H1 (cell line): ENCODE data around the gene PRIMA1. TPM values are rescaled to one million over a fixed set of nuclear protein-coding genes. Genes with fewer than 3 reads are reported as not detected.

Experiments used
- CTCF ChIA-PET: fragments of 300-600 bp; sonication (Branson Sonifier 250); formaldehyde crosslinking; loops from one replicate; lab custom pipeline; 2021; ENCODE audit not compliant: partially characterized antibody; lab: Charles Lee
- POLR2A ChIA-PET: fragments of 300-600 bp; sonication (Branson Sonifier 250); formaldehyde crosslinking; loops from one replicate; lab custom pipeline; 2021; ENCODE audit warnings: inconsistent platforms; ENCODE audit not compliant: partially characterized antibody; lab: Charles Lee
- DNase-seq, 2 experiments: peaks; one replicate each; pipeline versions ENCODE4 v3.0.0 to v3.0.0-alpha.2; 2010 to 2022; ENCODE audit warnings: low spot score in 2 of 2, low read depth in 1 of 2, mixed read lengths in 1 of 2
- FAIRE-seq: peaks from 2 replicates; lab custom pipeline; 2011; peaks lifted over from hg19 to GRCh38; lab: Jason Lieb, UNC
- H2AFZ ChIP-seq: 2 replicates; pipeline ENCODE4 v1.8.1; 2012; ENCODE audit warnings: low read length, inconsistent platforms
- H2AK5ac ChIP-seq: 2 replicates; pipeline ENCODE4 v1.6.1; 2013; ENCODE audit warnings: low read depth, low read length
- H2BK120ac ChIP-seq: replicated peaks from 2 replicates; pipeline ENCODE3; 2013; ENCODE audit warnings: low read depth, low read length, inconsistent platforms
- H2BK12ac ChIP-seq: 2 replicates; pipeline ENCODE4 v1.6.1; 2013; ENCODE audit warnings: low read depth, low read length
- H2BK15ac ChIP-seq: 2 replicates; pipeline ENCODE4 v1.6.1; 2013; ENCODE audit warnings: low read length
- H2BK20ac ChIP-seq: 2 replicates; pipeline ENCODE4 v1.6.1; 2013; ENCODE audit warnings: low read length
- H2BK5ac ChIP-seq: 2 replicates; pipeline ENCODE4 v1.6.1; 2013; ENCODE audit warnings: low read depth, low read length
- H3K14ac ChIP-seq: 2 replicates; pipeline ENCODE4 v1.6.1; 2013; ENCODE audit warnings: inconsistent platforms; ENCODE audit not compliant: insufficient read length
- H3K18ac ChIP-seq: 2 replicates; pipeline ENCODE4 v1.6.1; 2013; ENCODE audit warnings: low read length; ENCODE audit errors: extremely low read depth
- H3K23ac ChIP-seq: 2 replicates; pipeline ENCODE4 v1.6.1; 2013; ENCODE audit warnings: inconsistent platforms; ENCODE audit not compliant: insufficient read length
- H3K23me2 ChIP-seq: 2 replicates; pipeline ENCODE4 v1.6.1; 2013; ENCODE audit warnings: low read depth, low read length
- H3K27ac ChIP-seq: 2 replicates; pipeline ENCODE4 v1.6.1; 2011; ENCODE audit warnings: low read depth, low read length, inconsistent platforms
- H3K27me3 ChIP-seq, 4 experiments: replicated peaks in 1 of 4; 1 replicate in 1 of 4; 2 replicates in 3 of 4; pipeline versions ENCODE4 v1.6.1 to v1.8.1; 2011 to 2013; ENCODE audit warnings: low read length in 3 of 4, mild to moderate bottlenecking in 3 of 4, inconsistent platforms in 2 of 4, mixed read lengths in 2 of 4, moderate library complexity in 1 of 4; ENCODE audit not compliant: control insufficient read depth in 3 of 4, insufficient read depth in 3 of 4; ENCODE audit errors: extremely low read depth in 1 of 4
- H3K36me3 ChIP-seq, 4 experiments: 2 replicates each; pipeline versions ENCODE4 v1.6.1 to v1.8.1; 2011 to 2013; ENCODE audit warnings: mild to moderate bottlenecking in 4 of 4, low read length in 3 of 4, moderate library complexity in 2 of 4, control low read depth in 1 of 4, inconsistent platforms in 1 of 4; ENCODE audit not compliant: insufficient read depth in 4 of 4, control insufficient read depth in 2 of 4
- H3K4ac ChIP-seq: replicated peaks from 2 replicates; pipeline ENCODE3; 2013; ENCODE audit warnings: low read length, low read depth, mixed read lengths, inconsistent platforms; ENCODE audit not compliant: insufficient read length
- H3K4me1 ChIP-seq, 4 experiments: replicated peaks in 1 of 4; 1 replicate in 1 of 4; 2 replicates in 3 of 4; pipeline versions ENCODE4 v1.6.1 to v1.8.1; 2011 to 2013; ENCODE audit warnings: low read length in 3 of 4, inconsistent platforms in 2 of 4, mixed read lengths in 1 of 4; ENCODE audit not compliant: insufficient read depth in 4 of 4, control insufficient read depth in 3 of 4
- H3K4me2 ChIP-seq, 2 experiments: 2 replicates each; pipeline versions ENCODE4 v1.6.1 to v1.8.1; 2011 to 2013; ENCODE audit warnings: low read depth in 2 of 2, low read length in 2 of 2, control low read depth in 1 of 2, inconsistent platforms in 1 of 2, mild to moderate bottlenecking in 1 of 2; ENCODE audit not compliant: insufficient read depth in 1 of 2
- H3K4me3 ChIP-seq, 4 experiments: fragments of 200-600, 300-600 bp in 1 of 4; sonication (generic), shearing (Covaris generic), sonication (Bioruptor Twin) in 1 of 4; 2 replicates each; pipeline versions ENCODE4 v1.5.1 to v1.8.1; 2011 to 2016; ENCODE audit warnings: low read length in 4 of 4, low read depth in 3 of 4, control low read depth in 2 of 4, inconsistent platforms in 2 of 4, mild to moderate bottlenecking in 2 of 4, mixed read lengths in 1 of 4, moderate library complexity in 1 of 4; ENCODE audit not compliant: insufficient read depth in 2 of 4; ENCODE audit errors: extremely low read depth in 1 of 4
- H3K56ac ChIP-seq: replicated peaks from 2 replicates; pipeline ENCODE3; 2013; ENCODE audit warnings: low read depth, mild to moderate bottlenecking, mixed read lengths, low read length, inconsistent platforms; ENCODE audit not compliant: insufficient read length
- H3K79me1 ChIP-seq: 2 replicates; pipeline ENCODE4 v1.6.1; 2013; ENCODE audit warnings: low read depth, low read length, control low read depth
- H3K79me2 ChIP-seq, 2 experiments: 2 replicates each; pipeline versions ENCODE4 v1.6.1 to v1.8.1; 2012 to 2013; ENCODE audit warnings: low read length in 2 of 2, mild to moderate bottlenecking in 2 of 2, inconsistent platforms in 1 of 2; ENCODE audit not compliant: insufficient read depth in 2 of 2, control insufficient read depth in 1 of 2
- H3K9ac ChIP-seq, 4 experiments: replicated peaks in 1 of 4; 1 replicate in 1 of 4; 2 replicates in 3 of 4; pipeline versions ENCODE4 v1.6.1 to v1.8.1; 2011 to 2013; ENCODE audit warnings: low read depth in 3 of 4, low read length in 3 of 4, control low read depth in 2 of 4, mild to moderate bottlenecking in 2 of 4, moderate library complexity in 2 of 4, inconsistent platforms in 1 of 4; ENCODE audit errors: extremely low read depth in 1 of 4
- H3K9me3 ChIP-seq, 2 experiments: 2 replicates each; pipeline versions ENCODE4 v1.6.1 to v1.8.1; 2012 to 2013; ENCODE audit warnings: mild to moderate bottlenecking in 2 of 2, moderate library complexity in 2 of 2, control low read depth in 1 of 2, inconsistent platforms in 1 of 2, low read depth in 1 of 2, low read length in 1 of 2, mixed read lengths in 1 of 2; ENCODE audit not compliant: insufficient read depth in 2 of 2
- H4K20me1 ChIP-seq, 2 experiments: replicated peaks in 1 of 2; 2 replicates each; pipeline versions ENCODE3 to v1.8.1; 2011 to 2013; ENCODE audit warnings: inconsistent platforms in 2 of 2, low read length in 2 of 2, mild to moderate bottlenecking in 1 of 2; ENCODE audit not compliant: insufficient read depth in 2 of 2, control insufficient read depth in 1 of 2
- H4K5ac ChIP-seq: 2 replicates; pipeline ENCODE4 v1.6.1; 2013; ENCODE audit warnings: low read length, low read depth, mixed read lengths, inconsistent platforms; ENCODE audit not compliant: insufficient read length
- H4K8ac ChIP-seq: 2 replicates; pipeline ENCODE4 v1.8.0; 2013; ENCODE audit warnings: mild to moderate bottlenecking, moderate library complexity, low read length, inconsistent platforms; ENCODE audit not compliant: insufficient read depth; ENCODE audit errors: extremely low read depth
- H4K91ac ChIP-seq: replicated peaks from 2 replicates; pipeline ENCODE3; 2013; ENCODE audit warnings: low read length, mixed read lengths, inconsistent platforms; ENCODE audit not compliant: insufficient read length
- CEBPB ChIP-seq: IDR thresholded peaks from 2 replicates; pipeline ENCODE4 v1.6.1; 2012; ENCODE audit warnings: low read depth, low read length
- CTBP2 ChIP-seq: IDR thresholded peaks from 2 replicates; pipeline ENCODE4 v1.7.0; 2011; ENCODE audit warnings: borderline replicate concordance, mild to moderate bottlenecking, moderate library complexity, mixed read lengths, low read length; ENCODE audit not compliant: insufficient read depth, insufficient read length
- NRF1 ChIP-seq: IDR thresholded peaks from 2 replicates; pipeline ENCODE4 v1.6.1; 2011; ENCODE audit warnings: mild to moderate bottlenecking, low read depth, low read length, improper control_type of control experiment
- PHF8 ChIP-seq: fragments of 200-600 bp; sonication (generic); conservative IDR thresholded peaks from 2 replicates; pipeline ENCODE4 v1.7.1; 2012; ENCODE audit warnings: low read depth, mild to moderate bottlenecking, inconsistent platforms, low read length, moderate library complexity
- TAF1 ChIP-seq: IDR thresholded peaks from 2 replicates; pipeline ENCODE4 v1.6.1; 2011; ENCODE audit warnings: mild to moderate bottlenecking, low read depth, low read length
- WGBS, 2 experiments: shearing (Covaris generic) in 1 of 2; methylation state at CpG; one replicate each; pipeline versions ENCODE4 v1.1.6 to v1.1.7; 2013 to 2015; ENCODE audit warnings: low lambda C conversion rate in 2 of 2, mixed read lengths in 2 of 2, inconsistent platforms in 1 of 2, low coverage in 1 of 2, missing lambda C conversion rate in 1 of 2; ENCODE audit not compliant: insufficient replicate concordance in 2 of 2, insufficient coverage in 1 of 2, insufficient read length in 1 of 2; ENCODE audit errors: extremely low coverage in 1 of 2, missing lambda C conversion rate in 1 of 2; 5-methylcytosine and 5-hydroxymethylcytosine counted together
- polyA plus RNA-seq, 7 experiments: library from polyadenylated mRNA; depleted of rRNA in 3 of 7; stranded (reverse) in 5 of 7; unstranded in 2 of 7; fragments of >200 nt in 5 of 7; fragments of 200-250 nt in 2 of 7; gene quantifications; 1 replicate in 5 of 7; 2 replicates in 1 of 7; 4 replicates in 1 of 7; pipeline versions ENCODE4 v1.2.1 to v1.2.3, GENCODE V29; 2011 to 2013; ENCODE audit warnings: missing spikeins in 2 of 7, mixed read lengths in 2 of 7
- total RNA-seq: library from RNA; stranded (reverse); fragmentation: NEBNext Ultra II Directional; extraction: Animal tissue kit (Norgen Biotek cat#: 25700); gene quantifications from 2 replicates; pipeline ENCODE4 v1.2.1, GENCODE V29; 2021

PRIMA1 gene
- total and polyA plus RNA-seq, 2 of the 8 experiments (the other 6 are each of a cell fraction or from before 2014, with no cell fraction given): 2.8 to 4.5 TPM

DNA sequence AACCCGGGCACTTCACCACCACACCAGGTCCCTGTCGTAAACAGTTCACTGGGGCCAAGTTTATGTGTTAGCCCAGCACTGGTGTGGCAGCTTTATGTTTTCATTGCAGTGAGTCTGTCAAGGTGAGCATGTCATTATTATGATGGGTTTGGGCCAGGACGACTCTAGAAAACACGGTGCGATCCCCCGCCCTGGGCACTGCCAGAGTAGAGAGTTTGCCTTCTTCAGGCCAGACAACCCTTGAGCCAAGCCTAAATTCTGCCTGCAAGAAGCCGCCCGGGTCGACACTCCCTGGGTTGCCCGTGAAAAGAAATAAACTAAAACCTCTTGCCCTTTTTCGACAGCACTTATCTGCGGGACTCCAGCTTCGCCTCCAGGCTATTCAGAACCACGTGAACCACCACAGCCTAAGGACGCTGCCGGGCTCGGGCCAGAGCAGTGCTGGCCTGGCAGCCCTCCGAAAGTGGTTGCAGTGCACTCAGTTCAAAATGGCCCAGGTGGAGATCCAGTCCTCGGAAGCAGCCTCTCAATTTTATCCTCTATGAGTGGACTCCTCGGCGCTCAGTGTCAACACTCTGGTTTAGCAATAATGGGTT, 81.8 kb downstream of the PRIMA1 start:
- WGBS, 2 experiments: 94% methylated on average over 21 of the region's 21 CpGs; no CpG with 5 or more reads in 1 of the 2 experiments
- H3K4me3 ChIP-seq: no peak overlapping the region
- H3K18ac ChIP-seq: no peak overlapping the region
- H2BK15ac ChIP-seq: no peak overlapping the region
- H3K23ac ChIP-seq: no peak overlapping the region
- no peak overlapping the region for H2AFZ ChIP-seq
- no peak overlapping the region for H2BK120ac ChIP-seq
- CTCF ChIA-PET: interaction anchor here (0.8 to 2.3 kb wide), 3 partner anchors 12 to 36 kb away, joined by 4 to 9 read pairs (median 5); no protein-coding TSS in a partner anchor
- no peaks in the 10 kb centered on the region for H3K36me3 ChIP-seq
- H3K27ac ChIP-seq: no peak overlapping the region
- POLR2A ChIA-PET: interaction anchor here (1.1 kb wide), 1 partner anchor 10 kb away, joined by 3 read pairs; no protein-coding TSS in a partner anchor
- no peak overlapping the region for H2BK12ac ChIP-seq
- no peak overlapping the region for H2BK20ac ChIP-seq
- no peaks in the 10 kb centered on the region for H3K23me2 ChIP-seq
- no peaks in the 10 kb centered on the region for H3K4me1 ChIP-seq
- H3K14ac ChIP-seq: no peak overlapping the region
- H3K27me3 ChIP-seq: 0 out of 7 replicates have a peak, but pooled peaks cover 0 to 4% (median 0%) of the 10 kb centered on the region in 4 experiments
- no peaks in the 10 kb centered on the region for H3K79me2 ChIP-seq
- no peak overlapping the region for H3K9ac ChIP-seq
- H4K8ac ChIP-seq: no peak overlapping the region
- H4K5ac ChIP-seq: no peak overlapping the region
- H4K91ac ChIP-seq: no peak overlapping the region
- no peaks in the 10 kb centered on the region for H4K20me1 ChIP-seq
- no peak overlapping the region for H3K56ac ChIP-seq
- H3K4ac ChIP-seq: no peak overlapping the region
- no peak for FAIRE-seq
- H3K9me3 ChIP-seq: no peaks in the 10 kb centered on the region
- no peak overlapping the region for H2AK5ac ChIP-seq
- DNase-seq: no peak
- no peak overlapping the region for H3K4me2 ChIP-seq
- no peak overlapping the region for H2BK5ac ChIP-seq
- no peaks in the 10 kb centered on the region for H3K79me1 ChIP-seq
- TF ChIP-seq TAF1 (no peak), NRF1 (no peak), CEBPB (no peak), PHF8 (no peak), CTBP2 (no peak)
